SK-N-SH treated with all-trans-retinoic acid at 6 μM for 48 hours (cell line): ENCODE data around the gene ZNF701.
"Not testable (repeated sequence)": the region's sequence is repeated elsewhere in the genome, so short reads cannot be mapped to it uniquely, and the experiment has no call there.

Source experiments
- ARNTL ChIP-seq: fragments of 450-650 bp; formaldehyde crosslinking; IDR thresholded peaks from 2 replicates; pipeline ENCODE4 v1.5.0; 2020; ENCODE audit warnings: low read depth, mild to moderate bottlenecking, moderate library complexity, borderline replicate concordance
- GLIS3 ChIP-seq: fragments of 250-450 bp; sonication (Bioruptor Pico); IDR thresholded peaks from 2 replicates; pipeline ENCODE4 v1.5.0; 2020; ENCODE audit warnings: mild to moderate bottlenecking, moderate library complexity
- ISL1 ChIP-seq: fragments of 250-450 bp; sonication (Bioruptor Pico); IDR thresholded peaks from 2 replicates; pipeline ENCODE4 v2.1.2; 2022; ENCODE audit warnings: mild to moderate bottlenecking, moderate library complexity
- PPARA ChIP-seq: fragments of 250-450 bp; sonication (Bioruptor Pico); IDR thresholded peaks from 2 replicates; pipeline ENCODE4 v1.5.0; 2020; ENCODE audit warnings: mild to moderate bottlenecking, borderline replicate concordance
- ZC3H10 ChIP-seq: fragments of 250-450 bp; sonication (Bioruptor Pico); IDR thresholded peaks from 2 replicates; pipeline ENCODE4 v1.5.1; 2021; ENCODE audit warnings: mild to moderate bottlenecking, moderate library complexity
- ZFP3 ChIP-seq: fragments of 250-450 bp; sonication (Bioruptor Pico); IDR thresholded peaks from 2 replicates; pipeline ENCODE4 v1.5.0; 2020; ENCODE audit warnings: mild to moderate bottlenecking, moderate library complexity
- ZNF565 ChIP-seq: fragments of 450-650 bp; formaldehyde crosslinking; conservative IDR thresholded peaks from 2 replicates; pipeline ENCODE4 v1.5.0; 2020; ENCODE audit warnings: low read depth, mild to moderate bottlenecking, moderate library complexity
- ZNF8 ChIP-seq: fragments of 450-650 bp; formaldehyde crosslinking; IDR thresholded peaks from 2 replicates; pipeline ENCODE4 v1.5.0; 2020; ENCODE audit warnings: mild to moderate bottlenecking, moderate library complexity
- TF ChIP-seq, protein P1 (sequence below): fragments of 250-450 bp; sonication (Bioruptor Pico); IDR thresholded peaks from 2 replicates; pipeline ENCODE4 v1.8.0; 2020; ENCODE audit warnings: mild to moderate bottlenecking, moderate library complexity, borderline replicate concordance
- TF ChIP-seq, protein P2 (sequence below): fragments of 250-450 bp; sonication (Bioruptor Pico); IDR thresholded peaks from 2 replicates; pipeline ENCODE4 v1.5.1; 2020; ENCODE audit warnings: low read depth, mild to moderate bottlenecking, moderate library complexity

DNA sequence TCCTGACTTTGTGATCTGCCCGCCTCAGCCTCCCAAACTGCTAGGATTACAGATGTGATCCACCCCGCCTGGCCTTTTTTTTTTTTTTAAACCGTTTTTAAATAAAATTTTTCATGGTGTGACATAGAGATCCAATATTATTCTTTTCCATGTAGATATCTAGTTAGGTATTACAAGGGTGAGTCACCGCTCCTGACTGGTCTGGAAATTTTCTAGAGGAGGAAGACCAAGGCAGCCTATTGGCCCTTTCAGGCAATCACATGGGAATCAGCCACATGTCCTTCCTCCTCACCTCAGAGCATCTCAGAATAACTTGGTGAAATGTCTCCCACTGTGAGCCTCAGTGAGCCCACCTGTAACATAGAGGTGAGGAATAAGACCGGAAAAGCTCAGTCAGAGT, 28.9 kb upstream of the ZNF701 start:
- TF ChIP-seq ISL1 (CRISPR knock-in tag); ARNTL (CRISPR knock-in tag); ZNF8; PPARA (CRISPR knock-in tag); ZFP3 (CRISPR knock-in tag); ZC3H10 (CRISPR knock-in tag); ZNF565 (CRISPR knock-in tag); GLIS3: not testable (repeated sequence)
- TF ChIP-seq, protein P1, sequence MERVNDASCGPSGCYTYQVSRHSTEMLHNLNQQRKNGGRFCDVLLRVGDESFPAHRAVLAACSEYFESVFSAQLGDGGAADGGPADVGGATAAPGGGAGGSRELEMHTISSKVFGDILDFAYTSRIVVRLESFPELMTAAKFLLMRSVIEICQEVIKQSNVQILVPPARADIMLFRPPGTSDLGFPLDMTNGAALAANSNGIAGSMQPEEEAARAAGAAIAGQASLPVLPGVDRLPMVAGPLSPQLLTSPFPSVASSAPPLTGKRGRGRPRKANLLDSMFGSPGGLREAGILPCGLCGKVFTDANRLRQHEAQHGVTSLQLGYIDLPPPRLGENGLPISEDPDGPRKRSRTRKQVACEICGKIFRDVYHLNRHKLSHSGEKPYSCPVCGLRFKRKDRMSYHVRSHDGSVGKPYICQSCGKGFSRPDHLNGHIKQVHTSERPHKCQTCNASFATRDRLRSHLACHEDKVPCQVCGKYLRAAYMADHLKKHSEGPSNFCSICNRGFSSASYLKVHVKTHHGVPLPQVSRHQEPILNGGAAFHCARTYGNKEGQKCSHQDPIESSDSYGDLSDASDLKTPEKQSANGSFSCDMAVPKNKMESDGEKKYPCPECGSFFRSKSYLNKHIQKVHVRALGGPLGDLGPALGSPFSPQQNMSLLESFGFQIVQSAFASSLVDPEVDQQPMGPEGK (CRISPR knock-in tag) = not testable (repeated sequence)
- TF ChIP-seq, protein P2, sequence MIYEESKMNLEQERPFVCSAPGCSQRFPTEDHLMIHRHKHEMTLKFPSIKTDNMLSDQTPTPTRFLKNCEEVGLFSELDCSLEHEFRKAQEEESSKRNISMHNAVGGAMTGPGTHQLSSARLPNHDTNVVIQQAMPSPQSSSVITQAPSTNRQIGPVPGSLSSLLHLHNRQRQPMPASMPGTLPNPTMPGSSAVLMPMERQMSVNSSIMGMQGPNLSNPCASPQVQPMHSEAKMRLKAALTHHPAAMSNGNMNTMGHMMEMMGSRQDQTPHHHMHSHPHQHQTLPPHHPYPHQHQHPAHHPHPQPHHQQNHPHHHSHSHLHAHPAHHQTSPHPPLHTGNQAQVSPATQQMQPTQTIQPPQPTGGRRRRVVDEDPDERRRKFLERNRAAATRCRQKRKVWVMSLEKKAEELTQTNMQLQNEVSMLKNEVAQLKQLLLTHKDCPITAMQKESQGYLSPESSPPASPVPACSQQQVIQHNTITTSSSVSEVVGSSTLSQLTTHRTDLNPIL = not testable (repeated sequence)
